Subcutaneous abdominal adipose tissue (tissue), 5 donors: ENCODE data around the gene FBN1.

ENCODE experiments used
- H3K27ac ChIP-seq: one replicate; pipeline ENCODE4 v1.7.0; 2013; ENCODE audit warnings: low read depth, mild to moderate bottlenecking, inconsistent platforms, low read length, moderate library complexity
- H3K27me3 ChIP-seq, 5 donors: one replicate each; pipeline ENCODE4 v1.7.0; 2013; ENCODE audit warnings: low read length in 5 of 5, inconsistent platforms in 1 of 5; ENCODE audit not compliant: control insufficient read depth in 5 of 5, insufficient read depth in 4 of 5
- H3K36me3 ChIP-seq, 5 donors: one replicate each; pipeline ENCODE4 v1.7.0; 2013; ENCODE audit warnings: low read length in 5 of 5; ENCODE audit not compliant: control insufficient read depth in 5 of 5, insufficient read depth in 5 of 5
- H3K4me1 ChIP-seq, 5 donors: one replicate each; pipeline ENCODE4 v1.7.0; 2013; ENCODE audit warnings: low read length in 5 of 5, mild to moderate bottlenecking in 3 of 5, moderate library complexity in 1 of 5; ENCODE audit not compliant: control insufficient read depth in 5 of 5, insufficient read depth in 5 of 5
- H3K4me3 ChIP-seq, 5 donors: one replicate each; pipeline ENCODE4 v1.7.0; 2013; ENCODE audit warnings: low read length in 5 of 5, low read depth in 1 of 5
- H3K9ac ChIP-seq, 5 donors: one replicate each; pipeline ENCODE4 v1.7.0; 2013; ENCODE audit warnings: low read length in 5 of 5, mild to moderate bottlenecking in 4 of 5, moderate library complexity in 3 of 5
- H3K9me3 ChIP-seq, 5 donors: one replicate each; pipeline ENCODE4 v1.7.0; 2013; ENCODE audit warnings: low read length in 5 of 5; ENCODE audit not compliant: control insufficient read depth in 5 of 5
- donor health status: healthy.
- donor health status: healthy.
- donor health status: healthy.
- donor health status: healthy.
- donor health status: healthy.

FBN1 gene

GRCh38 chr15:48677821-48678220, 32.3 kb upstream of the FBN1 start:
- Histone ChIP-seq H3K27me3 (no peaks in the 10 kb centered on the region), H3K4me3 (no peak overlapping the region), H3K4me1 (peaks cover 0 to 10% (median 3%) of the 10 kb centered on the region in 5 donors), H3K36me3 (no peaks in the 10 kb centered on the region), H3K9ac (no peak overlapping the region), H3K27ac (no peak overlapping the region), H3K9me3 (no peaks in the 10 kb centered on the region)

- H3K27me3 ChIP-seq = no peaks in the 10 kb centered on the region
- H3K9me3 ChIP-seq = no peaks in the 10 kb centered on the region
- H3K36me3 ChIP-seq = no peaks in the 10 kb centered on the region
- H3K4me1 ChIP-seq = peaks cover 0 to 3% (median 0%) of the 10 kb centered on the region in 5 donors
- no peak overlapping the region for H3K27ac ChIP-seq
- no peak overlapping the region for H3K9ac ChIP-seq
- no peak overlapping the region for H3K4me3 ChIP-seq
Measured at GRCh38 chr15:48675436-48675835, 29.9 kb upstream of the FBN1 start.

- Histone ChIP-seq H3K4me3 (no peak overlapping the region), H3K36me3 (no peaks in the 10 kb centered on the region), H3K9me3 (no peaks in the 10 kb centered on the region), H3K4me1 (peaks cover 0 to 3% (median 0%) of the 10 kb centered on the region in 5 donors), H3K27ac (no peak overlapping the region), H3K9ac (no peak overlapping the region), H3K27me3 (no peaks in the 10 kb centered on the region)
Measured at GRCh38 chr15:48674876-48675275, 29.4 kb upstream of the FBN1 start.

- Histone ChIP-seq H3K4me1 (peaks cover 0 to 8% (median 0%) of the 10 kb centered on the region in 5 donors), H3K9ac (no peak overlapping the region), H3K27ac (peak overlapping the region; percentile 54), H3K36me3 (no peaks in the 10 kb centered on the region), H3K4me3 (peak overlapping the region in 1 of 5 donors; percentile 25), H3K27me3 (no peaks in the 10 kb centered on the region), H3K9me3 (no peaks in the 10 kb centered on the region)
Measured at GRCh38 chr15:48672206-48672605, 26.7 kb upstream of the FBN1 start.

- Histone ChIP-seq H3K27me3 (no peaks in the 10 kb centered on the region), H3K27ac (peak overlapping the region; percentile 54)
Measured at GRCh38 chr15:48671103-48672022, 25.9 kb upstream of the FBN1 start.

GRCh38 chr15:48667701-48668100, 22.2 kb upstream of the FBN1 start:
- no peak overlapping the region for H3K9ac ChIP-seq
- H3K36me3 ChIP-seq = no peaks in the 10 kb centered on the region
- H3K27ac ChIP-seq = peak overlapping the region; percentile 61
- peaks cover 0 to 5% (median 0%) of the 10 kb centered on the region in 5 donors for H3K4me1 ChIP-seq
- H3K4me3 ChIP-seq = no peak overlapping the region
- no peaks in the 10 kb centered on the region for H3K27me3 ChIP-seq
- H3K9me3 ChIP-seq = no peaks in the 10 kb centered on the region

More at GRCh38 chr15:48671103-48672022, 25.9 kb upstream of the FBN1 start:
- Histone ChIP-seq H3K9me3 (no peaks in the 10 kb centered on the region), H3K36me3 (no peaks in the 10 kb centered on the region), H3K9ac (no peak overlapping the region), H3K4me1 (peaks cover 0 to 8% (median 0%) of the 10 kb centered on the region in 5 donors), H3K4me3 (no peak overlapping the region)

GRCh38 chr15:48664436-48664835, 18.9 kb upstream of the FBN1 start:
- Histone ChIP-seq H3K9ac (no peak overlapping the region), H3K4me3 (no peak overlapping the region), H3K4me1 (peaks cover 0 to 5% (median 0%) of the 10 kb centered on the region in 5 donors), H3K27me3 (no peaks in the 10 kb centered on the region), H3K36me3 (no peaks in the 10 kb centered on the region), H3K9me3 (no peaks in the 10 kb centered on the region), H3K27ac (no peak overlapping the region)

- H3K9me3 ChIP-seq = no peaks in the 10 kb centered on the region
- no peaks in the 10 kb centered on the region for H3K27me3 ChIP-seq
- H3K4me3 ChIP-seq = no peak overlapping the region
- no peaks in the 10 kb centered on the region for H3K36me3 ChIP-seq
- H3K9ac ChIP-seq = no peak overlapping the region
- no peak overlapping the region for H3K27ac ChIP-seq
- peaks cover 0 to 10% (median 3%) of the 10 kb centered on the region in 5 donors for H3K4me1 ChIP-seq
Measured at GRCh38 chr15:48657950-48658591, 12.6 kb upstream of the FBN1 start.

GRCh38 chr15:48654801-48655200, 9.3 kb upstream of the FBN1 start:
- H3K9ac ChIP-seq = no peak overlapping the region
- peaks cover 0 to 10% (median 5%) of the 10 kb centered on the region in 5 donors for H3K4me1 ChIP-seq
- no peaks in the 10 kb centered on the region for H3K27me3 ChIP-seq
- H3K27ac ChIP-seq = peak overlapping the region; percentile 66
- no peaks in the 10 kb centered on the region for H3K36me3 ChIP-seq
- no peak overlapping the region for H3K4me3 ChIP-seq
- no peaks in the 10 kb centered on the region for H3K9me3 ChIP-seq
